Measurements from ENCODE around the gene SEC14L2. TPM values are rescaled to one million over a fixed set of nuclear protein-coding genes. Genes with fewer than 3 reads are reported as not detected.
A peak's percentile ranks its signal among the peaks of the same experiment; 100 is the strongest.

SEC14L2 gene
- 10 to 100 TPM in 2 of 4 donors, 1 to 10 TPM in 2; 4.7 to 12.1 (median 7.8) TPM for total RNA-seq
- 1 to 10 TPM; 2.4 to 6.3 (median 5.5) TPM for polyA plus RNA-seq

DNA sequence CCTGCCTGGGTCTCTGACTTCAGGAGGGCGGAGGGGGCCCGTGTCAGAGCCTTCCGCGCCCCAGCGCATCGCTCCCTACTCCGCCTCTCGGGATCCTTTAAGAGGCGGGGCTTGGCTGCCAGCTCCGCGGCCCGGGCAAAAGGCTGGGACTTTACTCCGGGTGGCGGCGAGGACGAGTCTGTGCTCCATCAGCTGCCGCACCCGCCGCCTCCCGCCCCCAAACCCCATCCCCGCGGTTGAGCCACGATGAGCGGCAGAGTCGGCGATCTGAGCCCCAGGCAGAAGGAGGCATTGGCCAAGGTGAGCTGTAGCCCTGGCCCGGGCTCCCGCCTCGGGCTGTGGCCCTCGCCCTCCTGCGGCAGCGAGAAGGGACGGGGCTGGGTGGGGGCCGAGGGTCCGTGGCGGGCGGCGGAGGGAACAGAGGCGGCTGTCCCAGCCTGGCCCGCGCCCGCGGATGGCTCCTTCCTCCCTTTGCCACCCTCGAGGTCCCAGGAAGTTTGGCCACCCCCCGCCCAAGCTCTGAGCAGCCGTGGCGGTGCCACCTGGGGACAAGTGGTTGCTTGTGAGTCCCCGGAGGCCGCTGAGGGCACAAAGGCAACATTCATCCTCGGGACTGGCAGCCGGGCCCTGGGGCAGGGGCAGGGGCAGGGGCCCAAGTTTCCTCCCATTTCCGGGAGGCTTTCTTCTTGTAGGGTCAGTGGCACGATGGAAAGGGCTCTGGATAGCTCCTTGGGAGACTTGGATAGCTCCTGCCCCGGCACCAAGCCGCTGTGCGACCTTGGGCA, at the start of gene SEC14L2:
SEC14L2 (plus strand) TSS at position 148 of the 785 bp plus-strand sequence; CDS start at position 247, 99 bp downstream.
- 1% methylated on average over 56 of the region's 56 CpGs for WGBS, 2 donors
- DNase-seq, result peak; percentile 88
- H3K4me3 ChIP-seq, result peak within 1 kb of the TSS; percentile 57 to 77 (median 66)
- intact Hi-C loops (cut with DNase I), result loop anchor here (2.0 kb wide), 1 partner anchor 28 kb away; the partner anchor contains the start of gene MTFP1
- H3K27ac ChIP-seq, result peak within 1 kb of the TSS; percentile 60 to 77 (median 72)
- TF ChIP-seq POLR2AphosphoS5 (IDR thresholded peaks at IDR 0.05), result peak; percentile 25 to 74 (median 52)
- peak in 1 of 2 donors; percentile 5 for TF ChIP-seq POLR2A (IDR thresholded peaks at IDR 0.05)
- no peak for TF ChIP-seq EP300 (IDR thresholded peaks at IDR 0.05)
- TF ChIP-seq CTCF (IDR thresholded peaks at IDR 0.05), result no peak
- peaks cover 0 to 32% (median 23%) of the 10 kb centered on the region in 4 donors for H3K4me1 ChIP-seq
- H3K27me3 ChIP-seq, result no peaks in the 10 kb centered on the region
- no peaks in the 10 kb centered on the region for H3K9me3 ChIP-seq
- no peaks in the 10 kb centered on the region for H3K36me3 ChIP-seq

GRCh38 chr22:30347255-30347892, 49.4 kb upstream of the SEC14L2 start:
- H3K27ac ChIP-seq, result no peak overlapping the region
- no peaks in the 10 kb centered on the region for H3K9me3 ChIP-seq
- H3K4me1 ChIP-seq, result peaks cover 0 to 20% (median 13%) of the 10 kb centered on the region in 4 donors
- TF ChIP-seq POLR2A (IDR thresholded peaks at IDR 0.05) (no peak), POLR2AphosphoS5 (IDR thresholded peaks at IDR 0.05) (no peak), EP300 (IDR thresholded peaks at IDR 0.05) (no peak), CTCF (IDR thresholded peaks at IDR 0.05) (no peak)
- WGBS, 2 donors, result 69 to 72% methylated on average over 5 of the region's 5 CpGs
- no peak overlapping the region for H3K4me3 ChIP-seq
- intact Hi-C loops (cut with DNase I), result no loop called here
- no peak for DNase-seq
- peaks cover 53 to 100% (median 68%) of the 10 kb centered on the region in 4 donors for H3K36me3 ChIP-seq
- no peaks in the 10 kb centered on the region for H3K27me3 ChIP-seq

- DNase-seq, result no peak
- 80 to 91% methylated on average over 4 of the region's 4 CpGs for WGBS, 2 donors
- H3K27me3 ChIP-seq, result no peaks in the 10 kb centered on the region
- H3K9me3 ChIP-seq, result no peaks in the 10 kb centered on the region
- H3K4me1 ChIP-seq, result peaks cover 0 to 26% (median 13%) of the 10 kb centered on the region in 4 donors
- TF ChIP-seq POLR2A (IDR thresholded peaks at IDR 0.05) (no peak), CTCF (IDR thresholded peaks at IDR 0.05) (no peak), EP300 (IDR thresholded peaks at IDR 0.05) (no peak)
- peaks cover 49 to 98% (median 62%) of the 10 kb centered on the region in 4 donors for H3K36me3 ChIP-seq
- intact Hi-C loops (cut with DNase I), result no loop called here
- peak overlapping the region in 1 of 4 donors; percentile 11 for H3K27ac ChIP-seq
- no peak overlapping the region for H3K4me3 ChIP-seq
Measured at GRCh38 chr22:30348404-30348803, 48.4 kb upstream of the SEC14L2 start.

GRCh38 chr22:30348809-30349208, 48.0 kb upstream of the SEC14L2 start:
- Histone ChIP-seq H3K36me3 (peaks cover 45 to 98% (median 58%) of the 10 kb centered on the region in 4 donors), H3K27me3 (no peaks in the 10 kb centered on the region), H3K9me3 (no peaks in the 10 kb centered on the region), H3K4me3 (no peak overlapping the region), H3K27ac (peak overlapping the region in 1 of 4 donors; percentile 11), H3K4me1 (peaks cover 0 to 28% (median 16%) of the 10 kb centered on the region in 4 donors)
- DNase-seq, result no peak
- 76 to 86% methylated on average over 4 of the region's 4 CpGs for WGBS, 2 donors
- intact Hi-C loops (cut with DNase I), result no loop called here
- TF ChIP-seq POLR2AphosphoS5 (IDR thresholded peaks at IDR 0.05) (no peak), POLR2A (IDR thresholded peaks at IDR 0.05) (no peak), EP300 (IDR thresholded peaks at IDR 0.05) (no peak), CTCF (IDR thresholded peaks at IDR 0.05) (no peak)

All from sigmoid colon (tissue), 7 donors.